C4-2B (cell line): ENCODE results near the gene CLDN2.

ENCODE experiments used
- H3K27ac ChIP-seq: fragments of 450-650 bp; 2 replicates; pipeline ENCODE4 v1.5.1; 2017
- CTCF ChIP-seq: fragments of 450-650 bp; conservative IDR thresholded peaks from 2 replicates; pipeline ENCODE4 v1.5.1; 2017; ENCODE audit warnings: mild to moderate bottlenecking
- ZFX ChIP-seq: fragments of 450-650 bp; IDR thresholded peaks from 2 replicates; pipeline ENCODE4 v1.6.1; 2017

The CLDN2 gene

GRCh38 chrX:106921637-106922036 lies 1.4 kb downstream of the CLDN2 start:
- no peak overlapping the region for H3K27ac ChIP-seq
- TF ChIP-seq ZFX (no peak), CTCF (no peak)

- no peak for TF ChIP-seq CTCF
- no peak for TF ChIP-seq ZFX
These were observed 6.8 kb downstream of the CLDN2 start for GRCh38 chrX:106927023-106927422.

DNA sequence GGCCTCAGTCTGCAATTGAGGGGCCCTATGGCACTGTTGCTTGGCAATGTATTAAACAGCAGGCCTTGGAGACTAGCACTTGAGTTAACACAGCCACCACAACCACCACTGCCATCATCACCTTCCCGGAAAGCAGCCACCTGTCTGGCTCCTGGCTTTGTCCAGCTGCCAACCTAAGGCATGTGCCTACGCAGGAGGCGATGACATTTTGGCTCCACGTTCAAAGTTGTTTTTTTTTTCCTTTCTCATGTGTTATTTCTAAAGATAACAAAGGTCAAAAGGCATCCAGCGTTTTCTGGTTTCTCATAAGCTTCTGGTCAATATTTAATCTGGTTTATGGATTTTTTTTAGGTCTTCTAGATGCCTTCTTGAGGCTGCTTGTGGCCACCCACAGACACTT lies 7.5 kb downstream of the CLDN2 start:
- no peak overlapping the region for H3K27ac ChIP-seq
- TF ChIP-seq ZFX: no peak
- TF ChIP-seq CTCF: no peak

More at GRCh38 chrX:106927023-106927422, 6.8 kb downstream of the CLDN2 start:
- no peak overlapping the region for H3K27ac ChIP-seq

- no peak for TF ChIP-seq ZFX
- TF ChIP-seq CTCF: no peak
- no peak overlapping the region for H3K27ac ChIP-seq
These were observed 8.0 kb downstream of the CLDN2 start for GRCh38 chrX:106928227-106928626.

- TF ChIP-seq ZFX: no peak
- TF ChIP-seq CTCF: no peak
- H3K27ac ChIP-seq: no peak overlapping the region
These were observed 11.8 kb downstream of the CLDN2 start for GRCh38 chrX:106931831-106932491.

GRCh38 chrX:106932492-106932923 lies 12.3 kb downstream of the CLDN2 start:
- no peak overlapping the region for H3K27ac ChIP-seq
- TF ChIP-seq ZFX: no peak
- TF ChIP-seq CTCF: no peak

GRCh38 chrX:106932960-106933537 lies 12.8 kb downstream of the CLDN2 start:
- no peak for TF ChIP-seq CTCF
- TF ChIP-seq ZFX: no peak
- H3K27ac ChIP-seq: no peak overlapping the region
